ENCODE measurements around the gene VRK1. TPM values are rescaled to one million over a fixed set of nuclear protein-coding genes. Genes with fewer than 3 reads are reported as not detected.

The VRK1 gene
- total and polyA plus RNA-seq, 4 donors = 1.8 to 50.4 (median 3.3) TPM

DNA sequence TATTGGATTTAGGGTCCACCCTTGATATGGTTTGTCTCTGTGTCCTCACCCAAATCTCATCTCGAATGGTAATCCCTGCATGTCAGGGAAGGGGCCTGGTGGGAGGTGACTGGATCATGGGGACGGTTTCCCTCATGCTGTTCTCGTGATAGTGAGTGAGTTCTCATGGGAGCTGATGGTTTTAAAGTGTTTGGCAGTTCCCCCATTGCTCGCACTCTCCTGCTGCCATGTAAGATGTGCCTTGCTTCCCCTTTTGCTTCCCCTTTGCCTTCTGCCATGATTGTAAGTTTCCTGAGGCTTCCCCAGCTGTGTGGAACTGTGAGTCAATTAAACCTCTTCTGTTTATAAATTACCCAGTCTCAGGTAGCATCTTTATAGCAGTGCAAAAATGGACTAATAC, 118.3 kb downstream of the VRK1 start:
- Histone ChIP-seq H3K9me3 (ENCODE audit: control insufficient read depth in 4 of 4, low read length in 3 of 4) (peaks cover 0 to 5% (median 0%) of the 10 kb centered on the region in 4 donors), H3K9ac (ENCODE audit: low read depth in 1 of 2, low read length in 2 of 2) (no peak overlapping the region), H3K4me1 (ENCODE audit: control insufficient read depth in 4 of 4, insufficient read depth in 4 of 4, low read length in 3 of 4) (no peaks in the 10 kb centered on the region), H3K4me3 (ENCODE audit: low read depth in 1 of 3, low read length in 3 of 3) (no peak overlapping the region), H3K27me3 (ENCODE audit: control insufficient read depth in 4 of 4, insufficient read depth in 4 of 4, low read length in 3 of 4) (no peaks in the 10 kb centered on the region), H3K36me3 (ENCODE audit: control insufficient read depth in 4 of 4, insufficient read depth in 3 of 4, low read depth in 1 of 4, low read length in 3 of 4) (no peaks in the 10 kb centered on the region), H3K27ac (ENCODE audit: low read depth in 1 of 2, low read length in 2 of 2) (no peak overlapping the region)
- 94% methylated on average over 4 of the region's 4 CpGs for WGBS
- no peak for DNase-seq (ENCODE audit: low spot score)
- TF ChIP-seq JUND (IDR thresholded peaks at IDR 0.05) = no peak
- no peak for TF ChIP-seq TAF1 (conservative IDR thresholded peaks at IDR 0.05)
- TF ChIP-seq, protein P1, sequence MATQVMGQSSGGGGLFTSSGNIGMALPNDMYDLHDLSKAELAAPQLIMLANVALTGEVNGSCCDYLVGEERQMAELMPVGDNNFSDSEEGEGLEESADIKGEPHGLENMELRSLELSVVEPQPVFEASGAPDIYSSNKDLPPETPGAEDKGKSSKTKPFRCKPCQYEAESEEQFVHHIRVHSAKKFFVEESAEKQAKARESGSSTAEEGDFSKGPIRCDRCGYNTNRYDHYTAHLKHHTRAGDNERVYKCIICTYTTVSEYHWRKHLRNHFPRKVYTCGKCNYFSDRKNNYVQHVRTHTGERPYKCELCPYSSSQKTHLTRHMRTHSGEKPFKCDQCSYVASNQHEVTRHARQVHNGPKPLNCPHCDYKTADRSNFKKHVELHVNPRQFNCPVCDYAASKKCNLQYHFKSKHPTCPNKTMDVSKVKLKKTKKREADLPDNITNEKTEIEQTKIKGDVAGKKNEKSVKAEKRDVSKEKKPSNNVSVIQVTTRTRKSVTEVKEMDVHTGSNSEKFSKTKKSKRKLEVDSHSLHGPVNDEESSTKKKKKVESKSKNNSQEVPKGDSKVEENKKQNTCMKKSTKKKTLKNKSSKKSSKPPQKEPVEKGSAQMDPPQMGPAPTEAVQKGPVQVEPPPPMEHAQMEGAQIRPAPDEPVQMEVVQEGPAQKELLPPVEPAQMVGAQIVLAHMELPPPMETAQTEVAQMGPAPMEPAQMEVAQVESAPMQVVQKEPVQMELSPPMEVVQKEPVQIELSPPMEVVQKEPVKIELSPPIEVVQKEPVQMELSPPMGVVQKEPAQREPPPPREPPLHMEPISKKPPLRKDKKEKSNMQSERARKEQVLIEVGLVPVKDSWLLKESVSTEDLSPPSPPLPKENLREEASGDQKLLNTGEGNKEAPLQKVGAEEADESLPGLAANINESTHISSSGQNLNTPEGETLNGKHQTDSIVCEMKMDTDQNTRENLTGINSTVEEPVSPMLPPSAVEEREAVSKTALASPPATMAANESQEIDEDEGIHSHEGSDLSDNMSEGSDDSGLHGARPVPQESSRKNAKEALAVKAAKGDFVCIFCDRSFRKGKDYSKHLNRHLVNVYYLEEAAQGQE (IDR thresholded peaks at IDR 0.05) = no peak
- no peak for TF ChIP-seq RAD21 (IDR thresholded peaks at IDR 0.05)
- TF ChIP-seq NR2F2 (IDR thresholded peaks at IDR 0.05) = no peak
- TF ChIP-seq, protein P2, sequence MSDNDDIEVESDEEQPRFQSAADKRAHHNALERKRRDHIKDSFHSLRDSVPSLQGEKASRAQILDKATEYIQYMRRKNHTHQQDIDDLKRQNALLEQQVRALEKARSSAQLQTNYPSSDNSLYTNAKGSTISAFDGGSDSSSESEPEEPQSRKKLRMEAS (IDR thresholded peaks at IDR 0.05) = no peak
- no peak for TF ChIP-seq HNF4G (IDR thresholded peaks at IDR 0.05)
- TF ChIP-seq EGR1 (IDR thresholded peaks at IDR 0.05; ENCODE audit: low read depth in 2 of 2) = no peak
- no peak for TF ChIP-seq YY1 (IDR thresholded peaks at IDR 0.05)
- TF ChIP-seq FOXA2 (IDR thresholded peaks at IDR 0.05) = no peak

DNA sequence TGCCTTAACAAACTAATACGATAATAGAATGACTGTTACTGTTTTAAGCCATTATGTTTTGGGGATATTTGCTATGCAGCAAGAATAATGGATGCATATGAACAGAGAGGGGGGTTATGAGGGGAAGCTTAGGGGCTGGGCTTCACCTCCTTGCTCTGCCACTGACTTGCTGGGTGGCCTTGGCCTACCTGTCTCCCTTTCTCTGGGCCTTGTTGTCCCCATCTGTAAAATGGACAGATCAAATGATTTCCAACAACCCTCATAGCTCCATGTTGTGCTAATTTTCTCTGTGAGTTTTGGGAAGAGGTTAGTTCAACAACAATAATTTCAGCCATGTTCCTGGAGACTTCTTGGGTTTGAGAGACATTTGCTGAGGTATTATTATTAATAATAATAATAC, 119.6 kb downstream of the VRK1 start:
- Histone ChIP-seq H3K27me3 (ENCODE audit: control insufficient read depth in 4 of 4, insufficient read depth in 4 of 4, low read length in 3 of 4) (no peaks in the 10 kb centered on the region), H3K27ac (ENCODE audit: low read depth in 1 of 2, low read length in 2 of 2) (no peak overlapping the region), H3K4me3 (ENCODE audit: low read depth in 1 of 3, low read length in 3 of 3) (no peak overlapping the region), H3K9me3 (ENCODE audit: control insufficient read depth in 4 of 4, low read length in 3 of 4) (peaks cover 0 to 4% (median 2%) of the 10 kb centered on the region in 4 donors), H3K4me1 (ENCODE audit: control insufficient read depth in 4 of 4, insufficient read depth in 4 of 4, low read length in 3 of 4) (no peaks in the 10 kb centered on the region), H3K36me3 (ENCODE audit: control insufficient read depth in 4 of 4, insufficient read depth in 3 of 4, low read depth in 1 of 4, low read length in 3 of 4) (no peaks in the 10 kb centered on the region), H3K9ac (ENCODE audit: low read depth in 1 of 2, low read length in 2 of 2) (no peak overlapping the region)
- 94% methylated on average over 1 of the region's 1 CpG for WGBS
- TF ChIP-seq SP1 (IDR thresholded peaks at IDR 0.05) = no peak
- TF ChIP-seq, protein P1 (IDR thresholded peaks at IDR 0.05) = no peak
- TF ChIP-seq, protein P3, sequence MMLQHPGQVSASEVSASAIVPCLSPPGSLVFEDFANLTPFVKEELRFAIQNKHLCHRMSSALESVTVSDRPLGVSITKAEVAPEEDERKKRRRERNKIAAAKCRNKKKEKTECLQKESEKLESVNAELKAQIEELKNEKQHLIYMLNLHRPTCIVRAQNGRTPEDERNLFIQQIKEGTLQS (IDR thresholded peaks at IDR 0.05) = no peak
- no peak for DNase-seq (ENCODE audit: low spot score)

Data from liver (tissue), 9 donors.